Loucy (cell line): ENCODE measurements around the gene APBA1.

ENCODE experiments used
- CTCF ChIP-seq: fragments of 200-600 bp; sonication (generic); conservative IDR thresholded peaks from 2 replicates; pipeline ENCODE4 v1.5.1; 2014; ENCODE audit warnings: mild to moderate bottlenecking, antibody characterized with exemption, low read length
- EZH2phosphoT487 ChIP-seq: fragments of 200-600 bp; IDR thresholded peaks from 2 replicates; pipeline ENCODE4 v1.6.1; 2018; ENCODE audit warnings: antibody characterized with exemption, mild to moderate bottlenecking, moderate library complexity, borderline replicate concordance

- TF ChIP-seq CTCF (no peak), EZH2phosphoT487 (no peak)
These were observed 29.1 kb downstream of the APBA1 start for GRCh38 chr9:69643098-69643497.
